8988T (cell line): ENCODE results near the gene RASA3.

ENCODE experiments used
- DNase-seq: peaks from one replicate; pipeline ENCODE4 v3.0.0; 2011

The RASA3 gene

DNA sequence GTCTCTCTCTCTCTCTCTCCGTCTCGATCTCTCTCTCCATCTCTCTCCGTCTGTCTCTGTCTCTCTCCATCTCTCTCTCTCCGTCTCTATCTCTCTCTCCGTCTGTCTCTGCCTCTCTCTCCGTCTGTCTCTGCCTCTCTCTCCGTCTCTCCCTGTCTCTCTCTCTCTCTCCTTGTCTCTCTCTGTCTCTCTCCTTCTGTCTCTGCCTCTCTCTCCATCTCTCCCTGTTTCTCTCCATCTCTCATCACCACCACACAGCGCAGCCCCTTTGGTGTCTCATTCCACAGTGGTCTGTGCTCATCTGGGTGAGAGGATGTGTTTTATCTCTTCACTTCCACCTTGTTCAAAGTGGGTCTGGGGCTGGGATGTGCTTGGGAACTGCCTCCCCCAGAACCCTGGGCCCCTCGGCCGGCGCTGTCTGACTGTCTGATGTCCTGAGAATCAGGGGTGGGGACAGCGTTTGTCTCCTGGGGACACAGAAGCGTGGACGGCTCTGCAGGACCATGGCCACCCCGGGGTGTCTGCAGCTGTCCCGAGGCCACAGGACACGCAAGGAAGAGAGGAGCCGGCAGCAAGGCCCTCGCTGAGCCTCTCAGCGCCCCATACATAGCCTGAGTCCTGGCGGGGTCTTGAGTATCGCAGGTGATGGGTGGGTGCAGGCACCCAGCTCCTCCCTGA lies 118.3 kb downstream of the RASA3 start:
- DNase-seq, result no peak

DNA sequence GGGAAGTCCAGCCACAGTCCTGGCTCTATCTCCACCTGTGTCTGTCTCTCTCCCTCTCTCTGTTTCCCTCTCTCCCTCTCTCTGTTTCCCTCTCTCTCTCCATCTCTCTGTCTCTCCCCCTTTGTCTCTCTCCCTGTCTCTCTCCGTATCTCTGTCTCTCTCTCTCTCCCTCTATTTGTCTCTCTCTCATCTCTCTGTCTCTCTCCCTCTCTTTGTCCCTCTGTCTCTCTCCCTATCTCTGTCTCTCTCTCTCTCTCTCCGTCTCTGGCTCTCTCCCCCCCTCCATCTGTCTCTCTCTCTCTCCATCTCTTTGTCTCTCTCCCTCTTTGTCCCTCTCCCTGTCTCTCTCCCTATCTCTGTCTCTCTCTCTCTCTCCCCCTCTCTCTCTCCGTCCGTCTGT lies 119.1 kb downstream of the RASA3 start:
- DNase-seq, result no peak

DNA sequence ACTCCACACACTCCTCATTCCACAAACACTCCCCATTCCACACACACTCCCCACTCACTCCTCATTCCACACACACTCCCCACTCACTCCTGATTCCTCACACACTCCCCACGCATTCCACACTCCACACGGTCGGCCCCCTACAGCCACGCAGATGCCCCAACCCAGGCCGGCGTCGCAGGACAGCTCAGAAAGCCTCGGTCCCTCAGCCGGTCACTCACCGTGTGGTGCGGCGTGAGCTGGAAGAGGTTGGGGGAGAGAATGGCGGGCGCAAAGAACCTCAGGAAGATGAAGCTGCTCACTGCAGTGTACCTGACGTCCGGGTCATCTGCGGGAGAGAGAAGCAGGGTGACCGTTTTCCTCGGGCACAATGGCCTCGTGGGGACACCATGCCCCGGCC lies 119.5 kb downstream of the RASA3 start:
- no peak for DNase-seq

DNA sequence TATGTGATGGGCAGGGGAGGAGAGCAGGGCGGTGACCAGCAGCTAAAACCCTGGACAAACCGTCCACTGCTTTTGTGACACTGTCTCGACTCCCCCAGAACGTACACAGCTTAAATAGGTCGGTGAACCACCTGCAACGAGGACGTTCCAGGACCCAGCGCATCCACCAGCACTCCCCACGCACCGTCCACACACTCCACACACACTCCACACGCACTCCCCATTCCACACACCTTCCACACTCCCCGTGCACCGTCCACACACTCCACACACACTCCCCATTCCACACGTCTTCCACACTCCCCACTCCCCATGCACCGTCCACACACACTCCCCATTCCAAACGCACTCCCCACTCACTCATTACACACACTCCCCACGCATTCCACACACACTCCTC lies 120.3 kb downstream of the RASA3 start:
- DNase-seq, result no peak

DNA sequence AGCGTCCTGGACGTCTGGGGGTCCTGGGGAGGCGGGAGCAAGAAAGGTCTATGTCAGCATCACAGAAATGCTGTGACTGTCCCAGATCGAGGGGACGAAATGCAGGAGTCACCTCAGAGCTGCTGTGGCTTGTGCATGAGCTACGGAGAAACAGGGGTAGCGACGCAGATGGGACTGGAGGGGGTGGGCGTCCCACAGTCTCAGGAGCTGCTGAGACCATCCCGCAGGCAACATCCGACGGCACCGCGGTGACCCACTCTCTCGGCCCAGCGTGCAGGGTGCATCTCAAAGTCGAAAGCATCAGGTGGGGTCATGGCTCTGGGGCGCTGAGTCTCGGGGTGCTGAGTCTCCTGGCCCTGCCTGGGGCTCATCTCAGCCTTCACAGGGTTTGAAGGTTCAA lies 121.2 kb downstream of the RASA3 start:
- DNase-seq, result no peak

DNA sequence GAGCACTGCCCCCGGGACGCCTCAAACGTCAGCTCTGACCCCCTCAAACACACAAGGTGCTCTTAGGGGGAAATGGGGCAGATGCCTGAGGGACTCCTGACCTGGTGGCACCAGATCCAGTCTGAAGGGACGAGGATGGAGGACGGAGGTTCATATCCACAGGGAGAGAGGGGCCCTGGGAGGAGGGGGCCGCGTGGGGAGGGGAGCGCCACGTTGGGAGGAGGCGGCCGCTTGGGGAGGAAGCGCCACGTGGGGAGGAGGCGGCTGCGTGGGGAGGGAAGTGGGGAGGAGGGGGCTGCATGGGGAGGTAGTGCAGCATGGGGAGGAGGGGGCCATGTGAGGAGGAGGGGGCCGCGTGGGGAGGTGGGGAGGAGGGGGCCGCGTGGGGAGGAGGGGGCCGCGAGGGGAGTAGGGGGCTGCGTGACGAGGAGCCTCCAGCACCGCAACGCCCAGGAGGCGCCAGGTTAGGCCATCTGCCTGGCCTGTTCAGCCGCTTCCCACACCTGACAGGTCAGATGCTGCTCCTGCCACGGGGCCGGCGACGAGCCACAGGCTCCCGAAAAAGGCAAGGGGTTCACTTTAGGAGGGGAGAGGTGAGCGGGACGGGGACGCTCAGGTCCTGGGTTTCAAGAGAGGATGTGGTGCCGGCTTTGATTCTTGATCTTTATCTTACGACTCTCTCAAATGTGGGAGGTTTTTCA lies 121.9 kb downstream of the RASA3 start:
- no peak for DNase-seq

DNA sequence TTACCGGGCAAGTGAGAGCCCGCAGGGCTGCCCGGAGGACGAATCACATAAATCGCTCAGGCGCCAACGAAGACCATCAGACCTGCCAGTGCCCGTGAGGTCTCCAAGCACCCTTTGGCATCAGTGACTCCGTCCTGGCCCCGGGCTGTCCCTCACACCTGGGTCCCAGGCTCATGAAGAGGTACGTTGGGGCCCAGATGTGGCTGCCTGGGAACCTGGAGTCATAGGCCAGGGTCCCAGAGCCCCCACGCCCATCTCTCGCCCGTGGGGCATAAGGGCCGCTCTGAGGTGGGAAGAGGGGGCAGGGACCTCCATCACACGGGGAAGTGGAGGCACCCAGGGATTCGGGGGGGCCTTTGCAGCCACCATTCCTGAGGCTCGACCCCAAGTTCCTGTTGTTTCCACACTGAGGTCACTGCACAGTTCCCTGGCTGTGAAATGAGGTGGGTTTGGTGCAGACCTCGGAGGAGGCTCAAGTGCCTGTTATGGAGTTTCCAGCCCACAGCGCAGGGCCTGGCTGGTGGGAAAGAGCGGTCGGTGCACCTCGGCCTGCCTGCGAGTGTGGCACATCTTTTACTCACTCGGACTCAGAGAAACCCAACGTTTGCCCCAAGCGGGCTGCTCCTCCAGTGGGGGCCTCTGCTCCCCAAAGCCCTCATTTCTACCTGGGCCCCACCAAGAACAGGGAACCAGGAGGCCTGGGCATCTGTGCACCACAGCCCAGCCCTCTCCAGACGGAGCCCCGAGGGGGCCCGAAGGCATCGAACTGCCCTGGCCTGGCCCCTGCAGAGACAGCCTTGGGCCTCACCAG lies 122.6 kb downstream of the RASA3 start:
- no peak for DNase-seq

DNA sequence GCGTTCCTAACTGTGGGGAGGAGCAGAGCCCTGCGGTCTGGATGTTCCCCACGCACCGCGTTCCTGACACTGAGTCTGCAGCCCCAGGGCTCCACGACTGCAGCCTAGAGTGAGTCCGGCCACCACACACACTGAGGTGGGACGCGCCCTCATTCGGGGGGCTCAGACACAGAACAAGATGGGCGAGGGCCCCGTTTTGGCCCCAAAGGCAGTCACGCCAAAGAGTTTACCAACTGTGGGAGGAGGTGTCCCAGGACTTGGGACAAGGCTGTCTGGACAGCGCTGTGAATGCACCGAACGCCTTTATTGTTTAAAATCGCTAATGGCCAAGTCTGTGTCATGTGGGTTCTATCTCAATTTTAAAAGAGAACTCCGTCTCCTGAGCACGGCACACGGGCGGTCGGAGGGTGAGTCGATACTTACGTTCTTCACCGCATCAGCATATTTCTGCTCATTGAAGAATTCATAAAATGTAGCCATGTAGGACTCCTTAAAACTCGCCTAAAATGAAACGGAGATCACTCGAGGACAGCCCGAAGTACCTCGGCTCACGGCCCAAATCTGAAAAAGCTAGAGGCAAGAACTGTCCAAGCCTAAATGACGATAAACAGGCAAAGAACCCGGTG lies 123.3 kb downstream of the RASA3 start:
- DNase-seq, result no peak

DNA sequence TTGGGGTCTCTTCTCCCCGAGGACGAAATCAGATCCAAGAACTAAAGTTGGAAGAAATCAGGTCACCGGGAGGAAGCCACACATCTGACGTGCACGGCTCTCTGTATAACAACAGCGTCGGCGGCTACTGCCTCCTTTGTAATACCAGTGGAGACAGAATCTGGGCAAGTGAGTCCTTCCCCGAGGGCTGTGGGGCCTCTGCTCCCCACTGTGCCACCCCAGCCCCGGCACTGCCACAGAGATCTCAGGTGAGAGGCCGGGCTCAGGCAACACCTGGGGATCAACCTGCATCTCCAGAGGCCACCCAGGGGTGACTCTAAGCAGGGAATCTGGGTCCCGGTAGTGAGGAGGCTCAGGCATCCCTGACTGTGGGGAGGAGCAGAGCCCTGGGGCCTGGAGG lies 124.9 kb downstream of the RASA3 start:
- DNase-seq, result no peak

DNA sequence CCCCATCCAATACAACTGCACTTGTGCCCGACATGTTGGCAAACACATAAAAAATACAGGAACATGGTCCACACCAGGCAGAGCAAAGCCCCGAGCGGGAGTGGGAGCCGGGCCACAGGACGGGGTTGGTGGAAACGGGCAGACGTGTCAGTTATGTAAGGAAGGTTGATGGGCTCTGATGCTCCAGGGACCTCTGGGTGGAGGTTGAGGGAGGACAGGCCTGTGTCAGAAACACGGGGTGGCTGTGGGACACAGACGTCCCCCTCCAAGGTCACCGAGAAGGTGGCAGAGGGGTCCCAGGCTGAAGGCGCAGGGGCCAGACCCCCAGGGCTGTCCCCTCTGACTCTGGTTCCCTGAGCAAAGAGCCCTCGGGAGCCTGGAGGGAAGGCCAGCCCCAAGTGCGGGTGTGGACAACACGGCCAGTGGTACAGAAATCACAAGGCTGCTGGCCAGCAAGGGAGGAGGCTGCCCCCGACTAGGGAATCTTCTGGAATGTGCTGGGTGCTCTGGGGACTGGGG lies 127.2 kb downstream of the RASA3 start:
- no peak for DNase-seq

DNA sequence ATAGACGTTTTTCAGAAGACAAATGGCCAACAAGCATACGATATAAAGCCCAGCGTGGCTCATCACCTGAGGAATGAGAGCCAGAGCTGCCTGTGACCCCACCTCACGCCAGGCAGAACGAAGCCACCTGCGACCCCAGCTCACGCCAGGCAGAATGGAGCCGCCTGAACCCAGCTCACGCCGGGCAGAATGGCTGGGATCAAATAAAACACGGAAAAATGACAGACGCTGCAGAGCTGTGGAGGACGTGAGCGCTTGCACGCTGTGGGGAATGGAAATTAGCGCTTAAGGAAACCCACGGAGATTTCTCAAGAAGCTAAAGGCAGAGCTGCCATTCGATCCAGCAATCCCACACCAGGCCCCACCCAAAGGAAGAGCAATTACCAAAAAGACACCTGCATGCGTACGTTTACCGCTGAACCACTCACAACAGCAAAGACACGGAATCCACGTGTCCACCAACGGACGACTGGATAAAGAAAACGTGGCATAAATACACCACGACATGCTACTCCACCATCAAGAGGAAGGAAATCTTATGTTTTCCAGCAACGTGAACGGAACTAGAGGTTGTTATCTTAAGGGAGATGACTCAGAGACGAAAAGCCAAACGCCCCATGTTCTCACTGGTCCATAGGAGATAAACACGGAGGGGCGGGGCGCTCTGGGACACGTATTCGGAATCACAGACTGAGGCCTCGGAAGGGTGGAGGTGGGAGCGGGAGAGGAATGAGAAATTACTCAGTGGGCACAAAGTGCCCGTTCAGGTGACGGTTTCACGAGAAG lies 127.8 kb downstream of the RASA3 start:
- no peak for DNase-seq

DNA sequence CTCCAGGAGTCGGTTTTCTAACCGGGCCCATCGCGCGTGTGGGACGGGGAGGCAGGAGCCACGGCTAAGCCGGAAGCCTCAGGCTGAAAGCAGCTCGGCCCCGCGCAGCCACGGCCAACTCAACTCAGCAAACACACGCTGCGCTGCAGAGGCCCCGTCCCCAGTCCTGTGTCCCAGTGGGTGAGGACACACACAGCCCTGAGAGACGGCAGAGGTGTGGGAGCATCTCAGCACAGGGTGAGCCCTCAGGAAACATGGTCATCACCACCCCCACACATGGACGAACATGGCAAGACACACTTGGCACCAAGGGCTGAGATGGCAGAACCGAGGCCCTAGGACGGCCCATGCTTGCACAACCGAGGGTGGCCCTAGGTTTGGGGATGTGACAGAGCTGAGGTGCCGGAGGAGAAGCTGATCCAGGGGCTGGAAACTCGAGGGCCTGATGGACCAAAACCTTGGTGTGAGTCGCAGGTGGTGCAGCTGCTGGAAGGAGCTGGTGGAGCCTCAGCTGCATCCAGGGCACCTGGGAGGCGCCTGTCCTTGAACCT lies 129.6 kb downstream of the RASA3 start:
- DNase-seq, result no peak

DNA sequence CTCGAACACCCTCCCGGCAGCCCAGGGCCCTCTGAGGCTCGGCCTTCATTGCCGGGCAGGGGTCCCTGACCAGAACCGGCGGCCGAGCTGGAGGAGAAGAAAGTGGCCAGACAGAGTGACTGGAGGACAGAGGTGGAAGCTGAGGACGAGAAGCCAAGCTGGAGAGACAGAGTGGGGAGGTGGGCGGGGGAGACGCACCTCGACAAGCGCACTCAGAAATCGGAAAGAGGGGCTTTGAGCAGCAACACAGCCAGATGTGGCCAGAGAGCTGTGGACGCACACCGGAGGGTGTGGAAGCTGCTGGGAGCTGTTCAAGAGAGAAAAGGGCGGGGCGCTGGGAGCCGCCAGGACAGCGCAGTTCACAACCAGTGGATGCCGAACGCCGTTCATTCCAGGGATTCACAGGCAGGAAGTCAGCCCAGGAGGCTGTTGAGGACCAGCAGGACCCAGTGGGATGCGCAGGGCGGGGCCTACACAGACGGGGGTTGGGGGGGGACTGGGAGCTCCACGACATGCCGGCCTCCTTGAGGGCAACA lies 130.3 kb downstream of the RASA3 start:
- DNase-seq, result no peak

DNA sequence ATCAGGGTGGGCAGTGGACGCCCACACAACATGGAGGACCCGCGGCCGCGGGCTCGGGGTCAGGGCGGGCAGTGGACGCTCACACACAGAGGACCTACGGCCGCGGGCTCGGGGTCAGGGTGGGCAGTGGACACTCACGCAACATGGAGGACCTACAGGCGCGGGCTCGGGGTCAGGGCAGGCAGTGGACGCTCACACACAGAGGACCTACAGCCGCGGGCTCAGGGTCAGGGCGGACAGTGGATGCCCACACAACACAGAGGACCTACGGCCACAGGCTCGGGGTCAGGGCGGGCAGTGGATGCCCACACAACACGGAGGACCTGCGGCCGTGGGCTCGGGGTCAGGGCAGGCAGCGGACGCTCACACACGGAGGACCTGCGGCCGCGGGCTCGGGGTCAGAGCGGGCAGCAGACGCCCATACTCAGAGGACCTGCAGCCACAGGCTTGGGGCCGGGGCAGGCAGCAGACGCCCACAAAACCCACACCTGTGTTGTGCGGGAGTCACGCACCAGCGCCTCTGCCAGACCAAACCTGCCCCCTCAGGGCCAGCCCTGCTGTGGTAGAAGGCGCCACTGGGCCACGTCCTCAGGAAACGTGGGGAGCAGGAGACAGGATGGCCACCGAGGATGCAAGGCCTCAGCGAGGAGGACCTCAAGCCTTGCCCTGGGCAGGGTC lies 131.0 kb downstream of the RASA3 start:
- DNase-seq, result no peak

DNA sequence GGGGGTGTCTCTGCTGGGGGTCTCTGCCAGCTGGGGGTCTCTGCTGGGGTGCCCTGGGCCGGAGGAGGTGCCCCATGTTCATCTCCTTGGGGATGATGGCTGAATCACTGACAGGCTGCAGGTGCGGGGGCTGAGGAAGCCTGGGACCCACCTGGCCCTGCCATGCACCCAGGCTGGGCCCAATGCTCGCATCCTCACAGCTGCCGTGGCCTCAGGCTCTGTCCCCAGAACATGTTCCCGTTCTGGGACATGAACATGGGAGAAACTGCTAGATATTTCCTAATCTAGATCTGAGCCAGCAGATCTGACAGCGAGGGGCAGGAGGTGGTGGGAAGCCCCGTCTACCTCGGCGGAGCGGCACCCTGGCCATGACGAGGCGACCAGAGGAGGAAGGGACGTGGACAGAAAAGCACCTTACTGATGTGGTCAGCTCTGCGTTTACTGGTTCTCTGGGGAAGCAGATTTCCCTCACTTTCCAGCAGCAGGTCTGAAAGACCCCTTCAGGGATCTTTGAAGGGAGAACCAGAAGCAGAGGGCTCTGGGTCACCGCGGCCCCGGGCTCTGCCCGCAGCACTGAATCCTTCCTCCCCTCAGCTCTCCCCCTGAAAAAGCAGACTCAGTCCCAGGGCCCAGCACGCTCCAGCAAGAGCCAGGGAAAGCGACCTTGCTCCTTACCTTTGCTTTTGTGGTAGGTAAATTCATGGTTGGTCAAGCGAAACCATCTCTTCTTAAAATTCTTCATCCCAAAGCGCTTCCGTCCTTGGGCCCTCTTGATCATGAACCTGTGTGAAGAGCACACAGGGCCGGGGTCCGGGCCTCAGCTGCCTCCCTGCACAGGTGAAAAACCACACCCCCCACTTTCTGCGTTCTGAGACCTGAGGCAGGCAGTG lies 132.0 kb downstream of the RASA3 start:
- DNase-seq, result no peak

DNA sequence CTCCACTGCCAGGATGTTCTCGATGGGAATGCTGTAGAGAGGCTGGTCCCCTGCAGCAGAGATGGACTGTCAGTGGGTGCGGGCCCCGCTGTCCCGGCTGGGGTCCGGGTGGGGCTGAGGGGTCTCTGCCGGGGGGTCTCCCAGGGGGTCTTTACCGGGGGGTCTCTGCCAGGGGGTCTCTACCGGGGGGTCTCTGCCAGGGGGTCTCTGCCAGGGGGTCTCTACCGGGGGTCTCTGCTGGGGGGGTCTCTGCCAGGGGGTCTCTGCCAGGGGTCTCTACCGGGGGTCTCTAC lies 132.9 kb downstream of the RASA3 start:
- no peak for DNase-seq

DNA sequence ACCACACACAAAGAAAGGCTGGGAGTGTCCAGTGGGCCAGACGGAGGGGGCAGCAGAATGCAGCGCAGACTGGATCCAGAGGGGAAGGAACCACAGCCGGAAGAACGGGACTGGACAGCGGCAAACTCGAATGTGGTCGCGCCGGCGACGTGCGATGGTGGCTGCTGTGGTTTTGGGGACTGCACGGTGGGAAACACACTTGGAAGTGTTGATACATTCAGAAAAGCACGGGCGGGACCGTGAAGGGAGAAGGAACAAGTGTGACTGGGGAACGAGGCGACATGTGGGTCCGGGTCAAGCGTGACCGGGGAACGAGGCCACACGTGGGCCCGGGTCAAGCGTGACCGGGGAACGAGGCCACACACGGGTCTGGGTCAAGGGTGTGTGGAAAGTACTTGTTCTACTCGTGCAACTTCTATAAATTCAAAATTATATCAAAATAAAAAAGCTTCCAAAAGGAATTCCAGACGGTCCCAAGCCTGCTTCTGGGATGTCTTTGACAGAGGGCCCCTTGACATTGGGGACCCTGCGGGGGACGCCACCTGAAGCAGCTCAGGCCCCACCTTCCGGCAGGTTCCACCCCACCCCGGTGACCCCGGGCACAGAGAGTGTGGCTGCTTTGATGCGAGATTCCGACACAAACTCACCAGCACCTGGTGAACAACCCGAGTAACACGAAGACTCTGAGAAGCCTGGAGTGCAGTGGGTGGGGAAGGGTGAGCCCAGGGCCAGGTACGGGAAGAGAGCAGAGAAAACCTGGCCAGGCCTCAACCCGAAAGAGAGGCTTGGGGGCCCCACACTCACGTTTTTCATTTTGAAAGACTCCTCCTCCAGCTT lies 133.4 kb downstream of the RASA3 start:
- DNase-seq, result no peak

DNA sequence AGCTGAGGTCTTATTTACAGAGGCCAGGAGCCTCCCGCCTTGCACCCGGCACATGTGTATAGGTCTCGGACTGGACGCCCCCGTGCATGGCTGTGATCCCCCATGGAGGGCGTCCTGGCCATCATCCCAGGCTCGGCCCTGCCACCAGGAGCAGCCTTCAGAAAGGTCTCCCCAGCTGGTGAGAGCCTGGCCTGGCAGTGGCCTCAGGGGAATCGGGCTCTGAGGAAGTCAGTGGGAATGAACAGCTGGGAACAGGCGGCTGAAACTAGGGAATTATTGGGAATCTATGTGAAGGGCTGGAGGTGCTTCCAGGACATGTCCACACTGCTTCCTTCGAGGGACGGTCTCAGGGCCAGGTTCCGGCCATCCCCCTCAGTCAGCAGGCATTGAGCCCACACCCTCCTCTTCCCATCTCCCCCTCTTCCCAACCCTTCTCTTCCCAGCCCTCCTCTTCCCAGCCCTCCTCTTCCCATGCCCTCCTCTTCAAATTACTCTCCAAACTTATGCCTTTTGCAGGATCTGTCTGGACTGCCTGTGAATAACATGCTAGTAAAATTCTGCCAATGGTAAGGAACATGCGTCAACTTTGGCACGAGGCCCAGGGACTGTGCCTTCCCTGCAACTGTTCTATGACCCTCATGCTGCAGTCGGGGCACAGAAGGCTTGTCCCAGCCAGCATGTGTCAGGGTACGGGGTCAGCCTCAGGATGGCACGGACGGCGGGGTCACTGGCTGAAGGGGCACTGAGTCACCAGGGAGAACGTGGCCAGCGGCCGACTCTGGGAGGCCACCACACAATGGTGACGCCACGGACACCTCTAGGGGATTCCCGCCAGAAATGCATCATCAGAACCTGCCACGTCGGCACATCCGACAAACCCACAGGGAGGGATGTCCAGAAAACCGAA lies 134.3 kb downstream of the RASA3 start:
- DNase-seq, result no peak
